ENCODE data around the gene DUOX2. TPM values are rescaled to one million over a fixed set of nuclear protein-coding genes. Genes with fewer than 3 reads are reported as not detected.

Gene DUOX2
- total RNA-seq, 1 donor from 2014 or later: 2.3 TPM

DNA sequence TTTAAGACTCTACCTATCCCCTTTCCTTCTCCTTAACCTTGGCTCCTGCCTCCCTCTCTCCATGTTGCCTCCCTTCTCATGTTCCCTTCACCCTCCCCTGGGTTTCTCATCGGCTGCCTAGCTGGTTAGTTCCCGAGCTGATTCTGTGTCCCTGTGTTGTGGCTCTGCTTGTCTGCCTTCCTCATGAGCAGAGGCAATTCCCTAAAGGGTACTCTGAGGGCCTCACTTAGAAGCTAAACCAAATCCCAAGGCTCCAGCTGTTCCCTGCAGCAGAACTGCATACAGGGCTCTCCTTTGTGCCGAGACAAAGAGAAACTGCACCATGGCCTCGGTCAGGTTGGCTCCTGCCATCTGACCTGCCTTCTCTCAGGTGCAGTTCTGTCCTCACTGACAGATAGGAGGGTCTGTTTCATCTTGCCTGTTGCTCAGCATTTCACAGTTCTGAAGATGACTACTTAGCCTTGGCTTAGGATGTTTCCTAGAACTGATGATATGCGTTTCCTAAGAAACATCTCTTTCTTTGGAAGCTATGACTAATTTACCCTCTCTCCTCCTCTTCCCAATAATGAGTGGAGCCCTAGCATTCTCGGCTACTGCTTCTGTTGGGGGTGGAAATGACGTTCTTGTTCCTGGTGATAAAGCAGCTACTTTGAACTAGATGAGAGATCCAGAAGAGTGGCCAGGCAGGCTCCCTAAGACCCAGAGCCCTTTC, 42.9 kb upstream of the DUOX2 start:
- H3K27ac Mint-ChIP-seq: no peak overlapping the region
- H3K9me3 Mint-ChIP-seq: no peaks in the 10 kb centered on the region
- TF ChIP-seq, protein P1, sequence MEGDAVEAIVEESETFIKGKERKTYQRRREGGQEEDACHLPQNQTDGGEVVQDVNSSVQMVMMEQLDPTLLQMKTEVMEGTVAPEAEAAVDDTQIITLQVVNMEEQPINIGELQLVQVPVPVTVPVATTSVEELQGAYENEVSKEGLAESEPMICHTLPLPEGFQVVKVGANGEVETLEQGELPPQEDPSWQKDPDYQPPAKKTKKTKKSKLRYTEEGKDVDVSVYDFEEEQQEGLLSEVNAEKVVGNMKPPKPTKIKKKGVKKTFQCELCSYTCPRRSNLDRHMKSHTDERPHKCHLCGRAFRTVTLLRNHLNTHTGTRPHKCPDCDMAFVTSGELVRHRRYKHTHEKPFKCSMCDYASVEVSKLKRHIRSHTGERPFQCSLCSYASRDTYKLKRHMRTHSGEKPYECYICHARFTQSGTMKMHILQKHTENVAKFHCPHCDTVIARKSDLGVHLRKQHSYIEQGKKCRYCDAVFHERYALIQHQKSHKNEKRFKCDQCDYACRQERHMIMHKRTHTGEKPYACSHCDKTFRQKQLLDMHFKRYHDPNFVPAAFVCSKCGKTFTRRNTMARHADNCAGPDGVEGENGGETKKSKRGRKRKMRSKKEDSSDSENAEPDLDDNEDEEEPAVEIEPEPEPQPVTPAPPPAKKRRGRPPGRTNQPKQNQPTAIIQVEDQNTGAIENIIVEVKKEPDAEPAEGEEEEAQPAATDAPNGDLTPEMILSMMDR (IDR thresholded peaks at IDR 0.05; ENCODE audit: unreplicated experiment): no peak
- H3K4me1 Mint-ChIP-seq: peaks cover 16% of the 10 kb centered on the region
- no peak overlapping the region for H3K4me3 Mint-ChIP-seq
- H3K27me3 Mint-ChIP-seq (ENCODE audit: low read depth): no peaks in the 10 kb centered on the region
- no peaks in the 10 kb centered on the region for H3K36me3 Mint-ChIP-seq
- no peak for DNase-seq (ENCODE audit: low spot score in 2 of 2, unreplicated experiment in 2 of 2)

DNA sequence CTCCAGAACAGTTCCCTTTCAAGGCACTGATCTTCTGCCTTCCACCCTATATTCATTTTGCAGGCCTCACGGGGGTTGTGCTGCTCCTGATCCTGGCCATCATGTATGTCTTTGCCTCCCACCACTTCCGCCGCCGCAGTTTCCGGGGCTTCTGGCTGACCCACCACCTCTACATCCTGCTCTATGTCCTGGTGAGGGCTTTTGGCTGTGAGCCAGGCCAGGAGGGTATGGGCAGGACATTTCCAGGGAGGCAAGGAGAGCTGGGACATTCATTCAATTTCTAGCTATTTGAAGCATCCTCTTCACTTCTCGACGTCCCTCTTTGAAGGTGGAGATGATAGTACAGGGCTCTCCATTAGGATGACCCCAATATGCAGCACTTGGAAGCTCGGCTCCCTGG, 41.8 kb upstream of the DUOX2 start:
- TF ChIP-seq, protein P1 (IDR thresholded peaks at IDR 0.05; ENCODE audit: unreplicated experiment): no peak
- no peaks in the 10 kb centered on the region for H3K9me3 Mint-ChIP-seq
- no peak for DNase-seq (ENCODE audit: low spot score in 2 of 2, unreplicated experiment in 2 of 2)
- peaks cover 16% of the 10 kb centered on the region for H3K4me1 Mint-ChIP-seq
- no peaks in the 10 kb centered on the region for H3K27me3 Mint-ChIP-seq (ENCODE audit: low read depth)
- H3K36me3 Mint-ChIP-seq: no peaks in the 10 kb centered on the region
- H3K27ac Mint-ChIP-seq: no peak overlapping the region
- H3K4me3 Mint-ChIP-seq: no peak overlapping the region

DNA sequence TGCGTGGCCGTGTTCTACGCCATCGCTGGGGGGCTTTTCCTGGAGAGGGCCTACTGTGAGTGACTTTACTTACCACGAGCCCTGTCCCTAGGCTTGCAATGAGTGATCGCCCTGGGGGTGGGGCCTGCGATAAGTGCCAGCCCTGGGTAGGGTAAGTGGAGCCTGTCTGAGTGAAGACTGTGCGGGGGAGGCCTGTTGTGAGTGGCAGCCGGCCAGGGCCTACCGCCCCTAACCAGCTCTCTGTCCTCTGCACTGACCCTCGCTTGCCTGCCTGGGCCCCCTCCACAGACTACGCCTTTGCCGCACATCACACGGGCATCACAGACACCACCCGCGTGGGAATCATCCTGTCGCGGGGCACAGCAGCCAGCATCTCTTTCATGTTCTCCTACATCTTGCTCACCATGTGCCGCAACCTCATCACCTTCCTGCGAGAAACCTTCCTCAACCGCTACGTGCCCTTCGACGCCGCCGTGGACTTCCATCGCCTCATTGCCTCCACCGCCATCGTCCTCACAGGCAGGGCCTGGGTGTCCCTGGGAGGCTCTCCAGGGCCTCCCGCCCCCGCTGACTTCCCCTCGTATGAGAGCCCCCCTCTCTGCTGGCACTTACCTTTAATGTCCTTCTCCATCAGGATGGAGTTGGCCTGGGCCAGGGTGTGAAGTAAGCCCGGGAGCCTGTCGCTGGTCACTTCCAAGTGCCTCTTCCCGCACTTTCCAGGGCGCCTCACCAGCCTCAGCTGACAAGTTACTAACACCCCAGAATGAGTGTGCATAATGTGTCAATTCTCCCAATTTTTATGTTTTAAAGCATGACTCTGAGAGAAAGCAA, 38.2 kb upstream of the DUOX2 start:
- no peak overlapping the region for H3K27ac Mint-ChIP-seq
- H3K4me3 Mint-ChIP-seq: no peak overlapping the region
- no peak for DNase-seq (ENCODE audit: low spot score in 2 of 2, unreplicated experiment in 2 of 2)
- no peaks in the 10 kb centered on the region for H3K36me3 Mint-ChIP-seq
- H3K4me1 Mint-ChIP-seq: peaks cover 14% of the 10 kb centered on the region
- H3K9me3 Mint-ChIP-seq: no peaks in the 10 kb centered on the region
- no peaks in the 10 kb centered on the region for H3K27me3 Mint-ChIP-seq (ENCODE audit: low read depth)
- TF ChIP-seq, protein P1 (IDR thresholded peaks at IDR 0.05; ENCODE audit: unreplicated experiment): no peak

DNA sequence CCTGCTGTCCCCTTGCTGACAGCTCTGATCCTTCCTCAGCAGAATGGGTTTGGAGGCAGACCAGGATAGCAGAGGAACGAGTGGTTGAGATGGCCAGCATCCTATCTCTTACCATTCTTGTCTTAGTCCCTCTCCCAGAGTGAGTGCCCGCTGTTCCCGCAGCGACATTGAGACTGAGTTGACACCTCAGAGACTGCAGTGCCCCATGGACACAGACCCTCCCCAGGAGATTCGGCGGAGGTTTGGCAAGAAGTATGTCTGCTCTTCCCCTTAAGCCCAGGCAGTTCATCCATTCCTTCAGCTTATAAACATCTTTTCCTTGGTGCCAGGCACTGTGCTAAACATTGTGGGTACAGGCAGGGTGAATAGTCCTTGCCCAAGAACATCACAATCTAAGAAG, 37.0 kb upstream of the DUOX2 start:
- H3K4me3 Mint-ChIP-seq: no peak overlapping the region
- TF ChIP-seq, protein P1 (IDR thresholded peaks at IDR 0.05; ENCODE audit: unreplicated experiment): no peak
- H3K36me3 Mint-ChIP-seq: no peaks in the 10 kb centered on the region
- H3K9me3 Mint-ChIP-seq: no peaks in the 10 kb centered on the region
- no peak for DNase-seq (ENCODE audit: low spot score in 2 of 2, unreplicated experiment in 2 of 2)
- no peak overlapping the region for H3K27ac Mint-ChIP-seq
- peaks cover 16% of the 10 kb centered on the region for H3K4me1 Mint-ChIP-seq
- no peaks in the 10 kb centered on the region for H3K27me3 Mint-ChIP-seq (ENCODE audit: low read depth)

DNA sequence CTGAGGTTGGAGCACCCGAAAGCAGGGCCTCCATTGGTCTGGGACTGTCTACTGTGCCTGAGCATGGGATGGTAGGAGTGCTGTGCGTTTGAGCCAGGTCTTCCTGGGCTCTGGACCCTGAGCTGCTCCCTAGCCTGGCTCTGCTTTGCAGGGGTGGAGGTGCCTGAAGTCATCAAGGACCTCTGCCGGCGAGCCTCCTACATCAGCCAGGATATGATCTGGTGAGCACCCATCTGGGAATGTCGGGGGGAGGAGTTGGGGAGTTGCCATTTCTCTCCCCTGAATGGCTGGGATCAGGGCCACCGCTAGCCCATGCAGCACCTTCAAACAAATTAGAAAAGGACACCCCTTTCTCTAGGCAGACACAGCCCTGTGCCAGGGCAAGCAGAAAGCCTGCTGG, 36.5 kb upstream of the DUOX2 start:
- no peaks in the 10 kb centered on the region for H3K9me3 Mint-ChIP-seq
- DNase-seq (ENCODE audit: low spot score in 2 of 2, unreplicated experiment in 2 of 2): no peak
- no peak overlapping the region for H3K4me3 Mint-ChIP-seq
- TF ChIP-seq, protein P1 (IDR thresholded peaks at IDR 0.05; ENCODE audit: unreplicated experiment): no peak
- H3K27me3 Mint-ChIP-seq (ENCODE audit: low read depth): no peaks in the 10 kb centered on the region
- peaks cover 18% of the 10 kb centered on the region for H3K4me1 Mint-ChIP-seq
- H3K27ac Mint-ChIP-seq: no peak overlapping the region
- no peaks in the 10 kb centered on the region for H3K36me3 Mint-ChIP-seq

Data from mesothelial cell of epicardium (in vitro differentiated cells).